Trophoblast cell (in vitro differentiated cells and primary cell): Measurements from ENCODE around the gene SLC25A28.

Experiments
- DNase-seq, 2 donors: peaks; one replicate each; pipeline ENCODE4 v3.0.0-alpha.2; 2016
- H2AFZ ChIP-seq: 2 replicates; pipeline ENCODE4 v1.6.1; 2013; ENCODE audit warnings: low read length, moderate library complexity, mild to moderate bottlenecking; ENCODE audit not compliant: insufficient read depth, poor library complexity
- H2AK5ac ChIP-seq: 2 replicates; pipeline ENCODE4 v1.6.1; 2013; ENCODE audit warnings: mild to moderate bottlenecking, low read length
- H2BK120ac ChIP-seq: 2 replicates; pipeline ENCODE4 v1.6.1; 2013; ENCODE audit warnings: low read length, mild to moderate bottlenecking, moderate library complexity; ENCODE audit not compliant: insufficient read depth, poor library complexity
- H2BK12ac ChIP-seq: 2 replicates; pipeline ENCODE4 v1.6.1; 2013; ENCODE audit warnings: mild to moderate bottlenecking, low read length, moderate library complexity
- H2BK5ac ChIP-seq: 2 replicates; pipeline ENCODE4 v1.6.1; 2013; ENCODE audit warnings: low read length, low read depth, moderate library complexity, mild to moderate bottlenecking; ENCODE audit not compliant: poor library complexity
- H3K14ac ChIP-seq: 2 replicates; pipeline ENCODE4 v1.6.1; 2013; ENCODE audit warnings: mild to moderate bottlenecking, low read length
- H3K18ac ChIP-seq: 2 replicates; pipeline ENCODE4 v1.6.1; 2013; ENCODE audit warnings: mild to moderate bottlenecking, low read length
- H3K23ac ChIP-seq: 2 replicates; pipeline ENCODE4 v1.6.1; 2013; ENCODE audit warnings: low read length
- H3K27ac ChIP-seq: 2 replicates; pipeline ENCODE4 v1.5.1; 2013; ENCODE audit warnings: low read depth, mild to moderate bottlenecking, inconsistent platforms, low read length, moderate library complexity
- H3K27me3 ChIP-seq: 2 replicates; pipeline ENCODE4 v1.6.1; 2013; ENCODE audit warnings: inconsistent platforms, mild to moderate bottlenecking, low read length, moderate library complexity; ENCODE audit not compliant: insufficient read depth
- H3K36me3 ChIP-seq, 2 experiments: 1 replicate in 1 of 2; 2 replicates in 1 of 2; pipeline ENCODE4 v1.6.1; 2013; ENCODE audit warnings: low read length in 2 of 2, mild to moderate bottlenecking in 2 of 2, moderate library complexity in 1 of 2; ENCODE audit not compliant: insufficient read depth in 2 of 2, control insufficient read depth in 1 of 2
- H3K4ac ChIP-seq: 2 replicates; pipeline ENCODE4 v1.6.1; 2013; ENCODE audit warnings: low read depth, mild to moderate bottlenecking, low read length, moderate library complexity
- H3K4me1 ChIP-seq, 2 experiments: 1 replicate in 1 of 2; 2 replicates in 1 of 2; pipeline ENCODE4 v1.6.1; 2013; ENCODE audit warnings: low read length in 2 of 2, mild to moderate bottlenecking in 2 of 2, moderate library complexity in 1 of 2; ENCODE audit not compliant: insufficient read depth in 2 of 2, control insufficient read depth in 1 of 2
- H3K4me2 ChIP-seq: 2 replicates; pipeline ENCODE4 v1.6.1; 2013; ENCODE audit warnings: inconsistent platforms, mild to moderate bottlenecking, low read length, moderate library complexity
- H3K4me3 ChIP-seq: 2 replicates; pipeline ENCODE4 v1.5.1; 2013; ENCODE audit warnings: mild to moderate bottlenecking, low read depth, low read length, inconsistent platforms
- H3K79me1 ChIP-seq: one replicate; pipeline ENCODE4 v1.6.1; 2013; ENCODE audit warnings: low read length
- H3K79me2 ChIP-seq: 2 replicates; pipeline ENCODE4 v1.6.1; 2013; ENCODE audit warnings: low read length, mild to moderate bottlenecking; ENCODE audit not compliant: control insufficient read depth, insufficient read depth, poor library complexity
- H3K9ac ChIP-seq: 2 replicates; pipeline ENCODE4 v1.6.1; 2013; ENCODE audit warnings: mild to moderate bottlenecking, low read length
- H3K9me3 ChIP-seq: 2 replicates; pipeline ENCODE4 v1.6.1; 2013; ENCODE audit warnings: low read depth, mild to moderate bottlenecking, control low read depth, inconsistent platforms, low read length; ENCODE audit not compliant: insufficient read depth
- H4K12ac ChIP-seq: 2 replicates; pipeline ENCODE4 v1.6.1; 2013; ENCODE audit warnings: low read depth, mild to moderate bottlenecking, low read length, moderate library complexity
- H4K8ac ChIP-seq: 2 replicates; pipeline ENCODE4 v1.6.1; 2013; ENCODE audit warnings: low read depth, mild to moderate bottlenecking, low read length, moderate library complexity
- H4K91ac ChIP-seq: one replicate; pipeline ENCODE4 v1.6.1; 2013; ENCODE audit warnings: low read depth, mild to moderate bottlenecking, low read length, moderate library complexity
- WGBS: extraction: QIAGEN DNeasy Blood & Tissue Kit; methylation state at CpG from one replicate; pipeline ENCODE4 v1.1.7; 2013; ENCODE audit warnings: missing lambda C conversion rate; ENCODE audit not compliant: insufficient read length, insufficient coverage; ENCODE audit errors: extremely low coverage; 5-methylcytosine and 5-hydroxymethylcytosine counted together

SLC25A28 gene

DNA sequence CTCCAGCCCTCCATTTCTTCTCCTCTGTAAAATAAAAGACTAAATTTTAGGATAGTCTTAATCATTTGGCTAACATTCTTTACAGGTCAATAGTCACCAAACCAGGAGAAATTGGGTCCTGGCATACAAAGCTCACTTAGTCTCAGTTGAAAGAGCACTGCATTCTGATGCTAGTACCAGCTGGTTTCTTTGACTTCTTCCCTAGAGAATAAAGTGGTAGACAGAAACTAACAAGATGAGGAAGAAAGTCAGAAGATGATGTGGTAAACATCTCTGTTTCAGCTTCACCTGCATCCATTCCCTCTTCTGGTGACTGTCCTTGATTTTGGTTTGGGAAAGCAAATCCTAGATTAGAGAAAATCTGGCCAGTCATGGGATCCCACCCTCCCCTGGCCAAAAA lies 50.3 kb downstream of the SLC25A28 start:
- Histone ChIP-seq H3K23ac (no peak overlapping the region), H2AK5ac (no peak overlapping the region), H3K27me3 (no peaks in the 10 kb centered on the region), H3K9ac (no peak overlapping the region), H4K8ac (no peak overlapping the region), H3K36me3 (no peaks in the 10 kb centered on the region), H3K79me2 (no peaks in the 10 kb centered on the region), H3K14ac (no peak overlapping the region), H3K18ac (no peak overlapping the region), H2BK5ac (no peak overlapping the region), H2BK12ac (no peak overlapping the region), H3K27ac (no peak overlapping the region), H2BK120ac (no peak overlapping the region), H3K79me1 (no peaks in the 10 kb centered on the region), H4K12ac (no peak overlapping the region), H4K91ac (no peak overlapping the region), H3K4me2 (no peak overlapping the region), H3K4ac (no peak overlapping the region), H3K4me1 (no peaks in the 10 kb centered on the region), H2AFZ (no peak overlapping the region), H3K9me3 (no peaks in the 10 kb centered on the region), H3K4me3 (no peak overlapping the region)
- no peak for DNase-seq

DNA sequence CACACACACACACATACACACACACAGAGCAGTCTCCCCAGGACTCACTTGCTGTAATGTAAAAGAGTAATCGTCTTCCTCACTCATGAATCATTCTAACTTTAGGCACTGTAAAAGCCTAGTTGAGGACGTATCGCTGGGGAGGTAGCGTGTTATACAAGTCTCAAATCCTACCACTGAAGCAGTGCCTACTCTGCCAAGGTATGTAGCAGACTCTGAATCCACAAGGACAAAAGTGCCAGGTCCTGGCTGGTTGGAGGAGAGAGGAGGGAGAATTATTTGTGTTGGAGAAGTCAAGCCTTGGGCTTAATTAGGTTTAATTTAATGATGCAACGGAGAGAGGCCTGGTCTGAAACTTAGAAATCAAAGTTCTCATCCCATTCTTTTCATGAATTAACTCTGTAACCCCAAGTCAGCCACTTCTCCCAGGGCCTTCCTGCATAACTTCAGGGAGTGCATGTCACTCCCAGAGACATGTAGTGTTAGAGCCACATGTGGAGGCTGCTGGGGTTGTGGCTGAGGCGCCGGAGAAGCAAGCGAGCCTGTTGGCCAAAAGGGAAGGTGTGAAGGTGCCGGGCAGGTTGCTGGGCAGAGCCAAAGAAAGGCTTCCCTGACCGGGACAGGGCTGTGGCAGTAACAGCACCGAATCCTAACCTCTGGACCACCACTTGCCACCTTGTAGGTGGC lies 50.8 kb downstream of the SLC25A28 start:
- no CpG with 5 or more reads among the region's 11 CpGs for WGBS

DNA sequence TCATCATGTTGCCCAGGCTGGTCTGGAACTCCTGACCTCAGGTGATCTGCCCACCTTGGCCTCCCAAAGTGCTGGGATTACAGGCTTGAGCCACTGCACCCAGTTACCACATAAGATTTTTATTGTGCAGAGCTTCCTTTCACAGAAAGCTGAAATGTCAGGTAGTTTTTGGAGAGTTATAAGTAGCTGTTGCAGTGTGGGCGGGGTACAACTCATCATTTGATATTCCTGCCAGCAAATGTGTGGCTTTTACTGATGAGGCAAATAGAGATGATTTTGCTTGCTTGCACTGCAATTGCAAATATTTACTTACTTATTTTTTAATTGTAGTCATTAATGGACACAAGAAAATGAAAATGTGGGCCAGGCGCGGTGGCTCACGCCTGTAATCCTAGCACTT lies 55.1 kb downstream of the SLC25A28 start:
- no peak for DNase-seq
- Histone ChIP-seq H3K27ac (no peak overlapping the region), H3K4me2 (no peak overlapping the region), H2AFZ (no peak overlapping the region), H3K23ac (no peak overlapping the region), H3K4me3 (no peak overlapping the region), H3K27me3 (no peaks in the 10 kb centered on the region), H4K8ac (no peak overlapping the region), H3K4me1 (no peaks in the 10 kb centered on the region), H3K36me3 (no peaks in the 10 kb centered on the region), H3K18ac (no peak overlapping the region), H3K79me1 (no peaks in the 10 kb centered on the region), H4K12ac (no peak overlapping the region), H2BK120ac (no peak overlapping the region), H2BK12ac (no peak overlapping the region), H3K9ac (no peak overlapping the region), H3K14ac (no peak overlapping the region), H2BK5ac (no peak overlapping the region), H4K91ac (no peak overlapping the region), H2AK5ac (no peak overlapping the region), H3K79me2 (no peaks in the 10 kb centered on the region), H3K9me3 (no peaks in the 10 kb centered on the region), H3K4ac (no peak overlapping the region)
- WGBS: no CpG with 5 or more reads among the region's 4 CpGs

More for the DNA sequence above, 50.8 kb downstream of the SLC25A28 start:
- no peak overlapping the region for H3K9ac ChIP-seq
- H3K79me1 ChIP-seq: no peaks in the 10 kb centered on the region
- H3K14ac ChIP-seq: no peak overlapping the region
- no peak overlapping the region for H3K4me3 ChIP-seq
- H2BK120ac ChIP-seq: no peak overlapping the region
- no peak overlapping the region for H2BK12ac ChIP-seq
- no peak overlapping the region for H4K8ac ChIP-seq
- H2AK5ac ChIP-seq: no peak overlapping the region
- no peak overlapping the region for H2AFZ ChIP-seq
- no peak overlapping the region for H3K4me2 ChIP-seq
- no peak overlapping the region for H4K91ac ChIP-seq
- H3K4ac ChIP-seq: no peak overlapping the region
- no peak overlapping the region for H3K18ac ChIP-seq
- no peak overlapping the region for H4K12ac ChIP-seq
- H3K79me2 ChIP-seq: no peaks in the 10 kb centered on the region
- H3K9me3 ChIP-seq: no peaks in the 10 kb centered on the region
- no peak for DNase-seq
- no peaks in the 10 kb centered on the region for H3K4me1 ChIP-seq
- no peak overlapping the region for H3K27ac ChIP-seq
- H2BK5ac ChIP-seq: no peak overlapping the region
- H3K23ac ChIP-seq: no peak overlapping the region
- H3K27me3 ChIP-seq: no peaks in the 10 kb centered on the region
- H3K36me3 ChIP-seq: no peaks in the 10 kb centered on the region

DNA sequence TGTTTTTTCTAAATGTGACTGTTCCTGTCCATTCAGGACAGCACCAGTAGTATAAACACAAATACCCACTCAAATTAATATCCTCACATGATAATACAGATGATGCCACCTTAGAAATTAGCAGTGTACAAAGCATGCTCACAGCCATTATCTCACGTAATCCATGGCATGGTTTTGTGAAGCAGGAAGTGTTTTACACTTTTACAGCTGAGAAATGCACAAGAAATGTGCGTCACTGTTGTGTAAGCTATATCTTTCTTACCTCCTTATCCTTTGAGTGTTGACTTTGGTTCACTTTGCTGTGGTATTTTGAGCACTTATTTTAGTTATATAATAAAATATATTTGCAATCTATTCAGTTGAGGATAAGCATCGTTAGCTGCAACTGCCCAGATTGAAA lies 55.9 kb downstream of the SLC25A28 start:
- no CpG with 5 or more reads among the region's 3 CpGs for WGBS

More for the DNA sequence above, 55.9 kb downstream of the SLC25A28 start:
- DNase-seq: no peak
- no peak overlapping the region for H3K18ac ChIP-seq
- no peaks in the 10 kb centered on the region for H3K27me3 ChIP-seq
- no peak overlapping the region for H2AK5ac ChIP-seq
- no peaks in the 10 kb centered on the region for H3K79me1 ChIP-seq
- H3K9me3 ChIP-seq: no peaks in the 10 kb centered on the region
- no peak overlapping the region for H2AFZ ChIP-seq
- no peak overlapping the region for H3K23ac ChIP-seq
- H3K4me2 ChIP-seq: no peak overlapping the region
- H4K91ac ChIP-seq: no peak overlapping the region
- no peak overlapping the region for H4K8ac ChIP-seq
- no peaks in the 10 kb centered on the region for H3K79me2 ChIP-seq
- H3K4ac ChIP-seq: no peak overlapping the region
- no peak overlapping the region for H4K12ac ChIP-seq
- H3K36me3 ChIP-seq: no peaks in the 10 kb centered on the region
- no peak overlapping the region for H3K27ac ChIP-seq
- H3K4me3 ChIP-seq: no peak overlapping the region
- no peak overlapping the region for H2BK5ac ChIP-seq
- no peak overlapping the region for H3K9ac ChIP-seq
- no peak overlapping the region for H2BK12ac ChIP-seq
- H3K4me1 ChIP-seq: no peaks in the 10 kb centered on the region
- no peak overlapping the region for H3K14ac ChIP-seq
- no peak overlapping the region for H2BK120ac ChIP-seq
